ENCODE measurements around the gene PDZRN4.

Gene PDZRN4

DNA sequence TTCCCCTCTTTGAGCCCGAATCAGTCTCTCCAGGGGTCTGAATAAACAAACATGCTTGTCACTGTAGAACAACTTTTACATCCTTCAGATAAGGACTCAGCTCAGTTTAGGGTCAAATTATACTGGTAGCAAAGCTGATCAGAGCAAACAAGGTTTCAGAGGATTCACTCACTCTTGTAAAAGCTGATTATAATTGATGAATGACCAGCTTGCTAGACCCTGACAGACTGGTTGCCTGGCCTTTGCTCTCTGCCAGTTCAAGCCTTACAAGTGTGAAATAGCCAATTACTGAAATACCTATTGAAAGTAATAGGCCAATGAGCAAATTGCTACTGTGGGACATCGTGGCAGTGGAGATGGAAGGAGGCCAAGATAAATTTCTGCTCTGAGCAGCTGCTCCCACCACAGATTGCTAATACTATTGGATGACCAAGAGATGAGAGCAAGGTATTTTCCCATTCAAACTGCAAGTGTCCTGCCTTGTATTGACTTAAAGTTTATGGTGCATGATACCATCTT is 177.6 kb downstream of the PDZRN4 start:
- Histone ChIP-seq H3K27me3 (ENCODE audit: insufficient read depth, poor library complexity, severe bottlenecking) (no peaks in the 10 kb centered on the region), H3K27ac (replicated peaks) (no peak overlapping the region), H3K4me3 (replicated peaks; ENCODE audit: insufficient read depth, low read length) (no peak overlapping the region)
- DNase-seq (ENCODE audit: low read depth in 1 of 2, low spot score in 1 of 2): no peak
- TF ChIP-seq SPI1 (IDR thresholded peaks at IDR 0.05; ENCODE audit: borderline replicate concordance, low read depth) (no peak), GABPA (IDR thresholded peaks at IDR 0.05; ENCODE audit: low read depth) (no peak), POLR2AphosphoS5 (IDR thresholded peaks at IDR 0.05; ENCODE audit: low read depth) (no peak)
- TF ChIP-seq, protein P1, sequence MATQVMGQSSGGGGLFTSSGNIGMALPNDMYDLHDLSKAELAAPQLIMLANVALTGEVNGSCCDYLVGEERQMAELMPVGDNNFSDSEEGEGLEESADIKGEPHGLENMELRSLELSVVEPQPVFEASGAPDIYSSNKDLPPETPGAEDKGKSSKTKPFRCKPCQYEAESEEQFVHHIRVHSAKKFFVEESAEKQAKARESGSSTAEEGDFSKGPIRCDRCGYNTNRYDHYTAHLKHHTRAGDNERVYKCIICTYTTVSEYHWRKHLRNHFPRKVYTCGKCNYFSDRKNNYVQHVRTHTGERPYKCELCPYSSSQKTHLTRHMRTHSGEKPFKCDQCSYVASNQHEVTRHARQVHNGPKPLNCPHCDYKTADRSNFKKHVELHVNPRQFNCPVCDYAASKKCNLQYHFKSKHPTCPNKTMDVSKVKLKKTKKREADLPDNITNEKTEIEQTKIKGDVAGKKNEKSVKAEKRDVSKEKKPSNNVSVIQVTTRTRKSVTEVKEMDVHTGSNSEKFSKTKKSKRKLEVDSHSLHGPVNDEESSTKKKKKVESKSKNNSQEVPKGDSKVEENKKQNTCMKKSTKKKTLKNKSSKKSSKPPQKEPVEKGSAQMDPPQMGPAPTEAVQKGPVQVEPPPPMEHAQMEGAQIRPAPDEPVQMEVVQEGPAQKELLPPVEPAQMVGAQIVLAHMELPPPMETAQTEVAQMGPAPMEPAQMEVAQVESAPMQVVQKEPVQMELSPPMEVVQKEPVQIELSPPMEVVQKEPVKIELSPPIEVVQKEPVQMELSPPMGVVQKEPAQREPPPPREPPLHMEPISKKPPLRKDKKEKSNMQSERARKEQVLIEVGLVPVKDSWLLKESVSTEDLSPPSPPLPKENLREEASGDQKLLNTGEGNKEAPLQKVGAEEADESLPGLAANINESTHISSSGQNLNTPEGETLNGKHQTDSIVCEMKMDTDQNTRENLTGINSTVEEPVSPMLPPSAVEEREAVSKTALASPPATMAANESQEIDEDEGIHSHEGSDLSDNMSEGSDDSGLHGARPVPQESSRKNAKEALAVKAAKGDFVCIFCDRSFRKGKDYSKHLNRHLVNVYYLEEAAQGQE (IDR thresholded peaks at IDR 0.05; ENCODE audit: insufficient replicate concordance, low read depth): no peak

DNA sequence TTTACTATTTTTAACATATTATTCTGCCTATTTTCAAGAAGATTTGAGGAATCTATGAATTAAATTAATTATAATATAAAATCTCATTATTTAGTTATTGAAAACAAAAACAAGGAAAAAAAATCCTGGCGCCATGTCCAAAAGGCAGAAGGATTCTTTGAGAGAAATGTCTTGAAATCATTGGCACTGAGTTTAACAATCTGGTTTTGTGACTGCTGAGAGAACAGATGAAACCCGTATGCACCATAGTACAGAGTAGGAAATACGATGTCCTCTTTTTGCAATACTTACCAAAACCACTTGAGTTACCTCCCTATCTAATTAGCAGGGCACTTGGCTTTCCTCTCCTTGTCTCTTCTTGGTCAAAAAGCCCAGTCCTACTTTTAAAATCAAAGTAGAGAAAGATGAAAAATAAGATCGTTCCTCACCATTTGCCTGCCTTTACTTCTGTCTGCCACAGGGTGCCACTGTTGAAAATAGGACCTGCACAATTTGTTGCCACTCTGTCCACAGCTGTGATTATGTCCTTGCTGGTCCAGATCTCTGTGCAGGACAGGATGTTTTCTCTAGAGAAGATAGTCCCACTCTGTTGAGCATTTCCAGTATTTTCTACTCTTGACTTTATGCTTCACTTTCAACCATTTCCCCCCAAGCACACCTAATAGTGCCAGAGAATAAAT is 179.7 kb downstream of the PDZRN4 start:
- H3K4me3 ChIP-seq (replicated peaks; ENCODE audit: insufficient read depth, low read length): no peak overlapping the region
- no peak for DNase-seq (ENCODE audit: low read depth in 1 of 2, low spot score in 1 of 2)
- TF ChIP-seq, protein P2, sequence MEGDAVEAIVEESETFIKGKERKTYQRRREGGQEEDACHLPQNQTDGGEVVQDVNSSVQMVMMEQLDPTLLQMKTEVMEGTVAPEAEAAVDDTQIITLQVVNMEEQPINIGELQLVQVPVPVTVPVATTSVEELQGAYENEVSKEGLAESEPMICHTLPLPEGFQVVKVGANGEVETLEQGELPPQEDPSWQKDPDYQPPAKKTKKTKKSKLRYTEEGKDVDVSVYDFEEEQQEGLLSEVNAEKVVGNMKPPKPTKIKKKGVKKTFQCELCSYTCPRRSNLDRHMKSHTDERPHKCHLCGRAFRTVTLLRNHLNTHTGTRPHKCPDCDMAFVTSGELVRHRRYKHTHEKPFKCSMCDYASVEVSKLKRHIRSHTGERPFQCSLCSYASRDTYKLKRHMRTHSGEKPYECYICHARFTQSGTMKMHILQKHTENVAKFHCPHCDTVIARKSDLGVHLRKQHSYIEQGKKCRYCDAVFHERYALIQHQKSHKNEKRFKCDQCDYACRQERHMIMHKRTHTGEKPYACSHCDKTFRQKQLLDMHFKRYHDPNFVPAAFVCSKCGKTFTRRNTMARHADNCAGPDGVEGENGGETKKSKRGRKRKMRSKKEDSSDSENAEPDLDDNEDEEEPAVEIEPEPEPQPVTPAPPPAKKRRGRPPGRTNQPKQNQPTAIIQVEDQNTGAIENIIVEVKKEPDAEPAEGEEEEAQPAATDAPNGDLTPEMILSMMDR (IDR thresholded peaks at IDR 0.05; ENCODE audit: insufficient read depth, low read length): peak; percentile 22
- TF ChIP-seq GABPA (IDR thresholded peaks at IDR 0.05; ENCODE audit: low read depth): no peak
- H3K27me3 ChIP-seq (ENCODE audit: insufficient read depth, poor library complexity, severe bottlenecking): no peaks in the 10 kb centered on the region
- H3K27ac ChIP-seq (replicated peaks): no peak overlapping the region

DNA sequence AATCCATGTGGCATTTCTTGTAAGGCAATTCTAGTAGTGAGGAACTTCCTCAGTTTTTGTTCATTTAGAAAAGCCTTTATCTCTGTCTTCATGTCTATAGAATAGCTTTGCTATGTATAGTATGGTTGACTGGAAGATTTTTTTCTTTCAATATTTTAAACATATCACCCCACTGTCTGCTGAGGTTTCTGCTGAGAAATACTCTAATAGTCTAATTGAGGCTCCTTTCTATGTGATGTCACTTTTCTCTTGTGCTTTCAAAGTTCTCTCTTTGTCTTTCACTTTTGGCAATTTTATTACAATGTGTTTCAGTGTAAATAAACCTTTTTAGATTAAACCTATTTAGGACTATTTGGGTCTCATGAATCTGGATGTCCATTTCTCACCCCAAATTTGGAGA is 192.8 kb downstream of the PDZRN4 start:
- Histone ChIP-seq H3K27ac (replicated peaks) (no peak overlapping the region), H3K27me3 (ENCODE audit: insufficient read depth, poor library complexity, severe bottlenecking) (no peaks in the 10 kb centered on the region), H3K4me3 (replicated peaks; ENCODE audit: insufficient read depth, low read length) (no peak overlapping the region)
- DNase-seq (ENCODE audit: low read depth in 1 of 2, low spot score in 1 of 2): no peak
- TF ChIP-seq SPI1 (IDR thresholded peaks at IDR 0.05; ENCODE audit: borderline replicate concordance, low read depth): no peak
- TF ChIP-seq GABPA (IDR thresholded peaks at IDR 0.05; ENCODE audit: low read depth): no peak
- TF ChIP-seq, protein P1 (IDR thresholded peaks at IDR 0.05; ENCODE audit: insufficient replicate concordance, low read depth): no peak
- TF ChIP-seq POLR2AphosphoS5 (IDR thresholded peaks at IDR 0.05; ENCODE audit: low read depth): no peak
- TF ChIP-seq, protein P2 (IDR thresholded peaks at IDR 0.05; ENCODE audit: insufficient read depth, low read length): no peak

DNA sequence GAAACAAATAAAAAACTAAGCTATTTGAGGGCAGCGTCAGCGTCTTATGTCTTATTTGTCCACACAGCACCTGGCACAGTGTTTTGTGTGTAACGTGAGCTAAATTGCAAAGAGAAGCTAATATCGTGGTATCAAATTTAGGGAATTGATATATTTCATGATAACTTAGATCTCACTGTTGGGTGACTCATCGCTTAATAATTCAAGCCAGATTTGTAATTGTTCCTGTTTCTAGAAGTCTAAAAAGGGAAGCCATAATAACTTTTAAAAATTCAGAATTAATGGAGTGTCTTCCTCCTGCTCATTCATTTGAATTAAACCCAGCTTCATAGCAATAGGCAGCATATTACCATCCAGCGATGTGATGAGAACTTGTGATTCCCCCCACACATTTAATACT is 214.7 kb downstream of the PDZRN4 start:
- H3K4me3 ChIP-seq (replicated peaks; ENCODE audit: insufficient read depth, low read length): no peak overlapping the region
- TF ChIP-seq GABPA (IDR thresholded peaks at IDR 0.05; ENCODE audit: low read depth) (no peak), SPI1 (IDR thresholded peaks at IDR 0.05; ENCODE audit: borderline replicate concordance, low read depth) (no peak), POLR2AphosphoS5 (IDR thresholded peaks at IDR 0.05; ENCODE audit: low read depth) (no peak)
- TF ChIP-seq, protein P2 (IDR thresholded peaks at IDR 0.05; ENCODE audit: insufficient read depth, low read length): no peak
- TF ChIP-seq, protein P1 (IDR thresholded peaks at IDR 0.05; ENCODE audit: insufficient replicate concordance, low read depth): no peak
- no peaks in the 10 kb centered on the region for H3K27me3 ChIP-seq (ENCODE audit: insufficient read depth, poor library complexity, severe bottlenecking)
- DNase-seq (ENCODE audit: low read depth in 1 of 2, low spot score in 1 of 2): no peak
- H3K27ac ChIP-seq (replicated peaks): no peak overlapping the region
